Right atrium auricular region (tissue), 2 donors: ENCODE results near the gene PHLDB3. TPM values are rescaled to one million over a fixed set of nuclear protein-coding genes. Genes with fewer than 3 reads are reported as not detected.
"Not testable (repeated sequence)": the region's sequence is repeated elsewhere in the genome, so short reads cannot be mapped to it uniquely, and the experiment has no call there.

Source experiments
- DNase-seq: peaks from one replicate; pipeline ENCODE4 v3.0.0-alpha.2; 2019; ENCODE audit warnings: low spot score
- H3K27ac ChIP-seq, 2 donors: fragments of 200-600 bp; sonication (generic); 1 replicate in 1 of 2; 2 replicates in 1 of 2; pipeline ENCODE4 v1.5.1; 2016 to 2019
- H3K27me3 ChIP-seq, 2 donors: fragments of 200-600 bp; sonication (generic); one replicate each; pipeline versions ENCODE4 v1.5.1 to v1.6.0; 2017 to 2019
- H3K36me3 ChIP-seq: fragments of 200-600 bp; sonication (generic); one replicate; pipeline ENCODE4 v1.5.1; 2016
- H3K4me1 ChIP-seq, 2 donors: fragments of 200-600 bp; sonication (generic); one replicate each; pipeline versions ENCODE4 v1.5.1 to v1.6.0; 2017 to 2019
- H3K4me3 ChIP-seq, 2 donors: fragments of 200-600 bp; sonication (generic); 1 replicate in 1 of 2; 2 replicates in 1 of 2; pipeline ENCODE4 v1.5.1; 2017 to 2019; ENCODE audit warnings: mild to moderate bottlenecking in 1 of 2, moderate library complexity in 1 of 2
- H3K9me3 ChIP-seq, 2 donors: fragments of 200-600 bp; sonication (generic); one replicate each; pipeline ENCODE4 v1.5.1; 2019
- total RNA-seq, 2 donors: library from RNA; depleted of rRNA; stranded (reverse); fragments of >200 nt; gene quantifications; one replicate each; pipeline ENCODE4 v1.1.0, GENCODE V29; 2016
- TF ChIP-seq, protein P1 (sequence below), 2 donors: fragments of 200-600 bp; sonication (generic); IDR thresholded peaks; one replicate each; pipeline ENCODE4 v1.5.1; 2019; ENCODE audit warnings: antibody characterized with exemption in 2 of 2

Gene PHLDB3
- total RNA-seq, 2 donors from 2014 or later: 3.6 to 7.7 TPM

GRCh38 chr19:43525836-43526771 is 21.6 kb upstream of the PHLDB3 start:
- peaks cover 0 to 25% of the 10 kb centered on the region in 2 donors for H3K4me1 ChIP-seq
- TF ChIP-seq, protein P1, sequence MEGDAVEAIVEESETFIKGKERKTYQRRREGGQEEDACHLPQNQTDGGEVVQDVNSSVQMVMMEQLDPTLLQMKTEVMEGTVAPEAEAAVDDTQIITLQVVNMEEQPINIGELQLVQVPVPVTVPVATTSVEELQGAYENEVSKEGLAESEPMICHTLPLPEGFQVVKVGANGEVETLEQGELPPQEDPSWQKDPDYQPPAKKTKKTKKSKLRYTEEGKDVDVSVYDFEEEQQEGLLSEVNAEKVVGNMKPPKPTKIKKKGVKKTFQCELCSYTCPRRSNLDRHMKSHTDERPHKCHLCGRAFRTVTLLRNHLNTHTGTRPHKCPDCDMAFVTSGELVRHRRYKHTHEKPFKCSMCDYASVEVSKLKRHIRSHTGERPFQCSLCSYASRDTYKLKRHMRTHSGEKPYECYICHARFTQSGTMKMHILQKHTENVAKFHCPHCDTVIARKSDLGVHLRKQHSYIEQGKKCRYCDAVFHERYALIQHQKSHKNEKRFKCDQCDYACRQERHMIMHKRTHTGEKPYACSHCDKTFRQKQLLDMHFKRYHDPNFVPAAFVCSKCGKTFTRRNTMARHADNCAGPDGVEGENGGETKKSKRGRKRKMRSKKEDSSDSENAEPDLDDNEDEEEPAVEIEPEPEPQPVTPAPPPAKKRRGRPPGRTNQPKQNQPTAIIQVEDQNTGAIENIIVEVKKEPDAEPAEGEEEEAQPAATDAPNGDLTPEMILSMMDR (IDR thresholded peaks at IDR 0.05): no peak
- peak overlapping the region; percentile 75 to 88 for H3K27ac ChIP-seq
- H3K9me3 ChIP-seq: no peaks in the 10 kb centered on the region
- H3K27me3 ChIP-seq: no peaks in the 10 kb centered on the region
- peak overlapping the region; percentile 64 to 82 for H3K4me3 ChIP-seq
- H3K36me3 ChIP-seq: no peaks in the 10 kb centered on the region
- DNase-seq: no peak

- no peaks in the 10 kb centered on the region for H3K9me3 ChIP-seq
- peaks cover 0 to 25% of the 10 kb centered on the region in 2 donors for H3K4me1 ChIP-seq
- TF ChIP-seq, protein P1 (IDR thresholded peaks at IDR 0.05): no peak
- peak overlapping the region; percentile 75 to 88 for H3K27ac ChIP-seq
- H3K27me3 ChIP-seq: no peaks in the 10 kb centered on the region
- H3K4me3 ChIP-seq: peak overlapping the region; percentile 64 to 82
- no peaks in the 10 kb centered on the region for H3K36me3 ChIP-seq
- peak; percentile 73 for DNase-seq
These were observed 20.6 kb upstream of the PHLDB3 start for GRCh38 chr19:43524922-43525835.

- not testable (repeated sequence) for H3K27ac ChIP-seq, DNase-seq, H3K4me3 ChIP-seq, H3K27me3 ChIP-seq, H3K36me3 ChIP-seq, H3K9me3 ChIP-seq
- peaks cover 0 to 25% of the 10 kb centered on the region in 2 donors for H3K4me1 ChIP-seq
These were observed 19.1 kb upstream of the PHLDB3 start for GRCh38 chr19:43523696-43524095.

DNA sequence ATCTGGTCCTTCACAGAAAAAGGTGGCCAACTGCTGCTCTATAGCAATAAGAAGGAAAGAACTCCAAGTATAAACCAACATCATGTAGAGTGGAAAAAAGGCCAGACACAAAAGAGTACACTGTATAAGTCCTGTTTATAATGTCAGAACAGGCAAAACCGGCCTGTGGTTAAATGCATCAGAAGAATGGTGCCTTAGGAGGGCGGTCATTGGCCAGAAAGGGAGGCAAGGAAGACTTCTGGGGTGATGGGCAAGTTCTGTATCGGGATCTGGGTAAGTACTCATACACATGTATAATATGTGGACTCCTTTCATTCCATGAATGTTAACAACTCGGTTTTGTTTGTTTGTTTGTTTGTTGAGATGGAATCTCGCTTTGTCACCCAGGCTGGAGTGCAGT is 18.4 kb upstream of the PHLDB3 start:
- Histone ChIP-seq H3K9me3 (no peaks in the 10 kb centered on the region), H3K36me3 (no peaks in the 10 kb centered on the region), H3K27ac (no peak overlapping the region), H3K4me3 (no peak overlapping the region), H3K4me1 (peaks cover 0 to 25% of the 10 kb centered on the region in 2 donors), H3K27me3 (no peaks in the 10 kb centered on the region)
- no peak for DNase-seq
- TF ChIP-seq, protein P1 (IDR thresholded peaks at IDR 0.05): no peak

DNA sequence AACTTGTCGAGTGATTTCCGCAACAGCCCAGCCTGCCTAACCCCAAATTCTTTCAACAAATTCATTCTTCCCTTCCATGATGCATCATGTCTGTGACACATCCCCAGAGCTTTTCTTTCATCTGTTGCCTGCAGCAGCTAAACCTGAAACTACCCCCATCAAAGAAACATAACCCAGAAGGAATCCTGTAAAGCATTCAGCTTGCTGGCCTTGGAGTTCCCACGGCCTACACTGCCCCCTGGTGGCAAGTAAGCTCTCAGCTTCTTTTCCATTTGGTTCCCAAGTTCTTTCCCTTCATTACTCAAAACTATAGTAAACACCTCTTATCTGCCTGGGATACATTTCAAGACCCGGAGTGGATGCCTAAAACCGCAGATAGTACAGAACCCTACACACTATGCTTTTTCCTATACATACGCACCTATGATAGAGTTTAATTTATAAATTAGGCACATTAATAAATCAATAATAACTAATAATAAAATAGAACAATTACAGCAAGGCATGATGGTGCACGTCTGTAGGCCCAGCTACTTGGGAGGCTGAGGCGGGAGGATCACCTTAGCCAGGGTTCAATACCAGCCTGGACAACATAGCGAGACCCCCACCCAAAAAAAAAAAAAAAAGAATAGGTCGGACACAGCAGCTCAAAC is 15.0 kb upstream of the PHLDB3 start:
- Histone ChIP-seq H3K4me3 (no peak overlapping the region), H3K36me3 (no peaks in the 10 kb centered on the region), H3K27ac (no peak overlapping the region), H3K9me3 (no peaks in the 10 kb centered on the region), H3K4me1 (peaks cover 0 to 2% of the 10 kb centered on the region in 2 donors), H3K27me3 (no peaks in the 10 kb centered on the region)
- TF ChIP-seq, protein P1 (IDR thresholded peaks at IDR 0.05): peak; percentile 78 to 90
- DNase-seq: peak; percentile 68
